NOMO-1 treated with DMSO at 0.1 percent for 48 hours (cell line): ENCODE measurements around the gene MAEA.
"Not testable (repeated sequence)": the region's sequence is repeated elsewhere in the genome, so short reads cannot be mapped to it uniquely, and the experiment has no call there.

Experiments
- DNase-seq: peaks from one replicate; lab custom pipeline; 2025; ENCODE audit not compliant: unreplicated experiment; lab: John Stamatoyannopoulos, UW

The MAEA gene

GRCh38 chr4:1318488-1319213, 29.0 kb downstream of the MAEA start:
- no peak for DNase-seq

DNA sequence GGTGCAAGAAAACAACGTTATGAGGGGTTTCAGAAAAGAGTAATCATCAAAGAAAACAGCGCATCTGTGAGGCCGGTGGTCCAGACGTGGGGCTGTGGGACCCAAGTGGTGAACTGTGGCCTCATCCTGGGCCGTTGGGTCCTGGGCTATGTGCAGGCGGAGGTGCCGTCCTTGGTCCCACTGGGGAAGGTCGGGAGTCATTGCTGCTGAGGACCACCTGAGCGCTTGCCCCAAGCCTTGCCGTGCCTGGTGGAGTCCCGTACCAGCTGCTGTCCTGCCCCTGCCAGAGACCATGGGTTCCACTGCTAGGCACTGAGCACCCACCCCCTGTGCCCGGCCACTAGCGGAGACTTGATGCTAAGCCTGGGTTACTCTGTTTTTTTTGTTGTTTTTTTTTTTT, 31.8 kb downstream of the MAEA start:
- no peak for DNase-seq

DNA sequence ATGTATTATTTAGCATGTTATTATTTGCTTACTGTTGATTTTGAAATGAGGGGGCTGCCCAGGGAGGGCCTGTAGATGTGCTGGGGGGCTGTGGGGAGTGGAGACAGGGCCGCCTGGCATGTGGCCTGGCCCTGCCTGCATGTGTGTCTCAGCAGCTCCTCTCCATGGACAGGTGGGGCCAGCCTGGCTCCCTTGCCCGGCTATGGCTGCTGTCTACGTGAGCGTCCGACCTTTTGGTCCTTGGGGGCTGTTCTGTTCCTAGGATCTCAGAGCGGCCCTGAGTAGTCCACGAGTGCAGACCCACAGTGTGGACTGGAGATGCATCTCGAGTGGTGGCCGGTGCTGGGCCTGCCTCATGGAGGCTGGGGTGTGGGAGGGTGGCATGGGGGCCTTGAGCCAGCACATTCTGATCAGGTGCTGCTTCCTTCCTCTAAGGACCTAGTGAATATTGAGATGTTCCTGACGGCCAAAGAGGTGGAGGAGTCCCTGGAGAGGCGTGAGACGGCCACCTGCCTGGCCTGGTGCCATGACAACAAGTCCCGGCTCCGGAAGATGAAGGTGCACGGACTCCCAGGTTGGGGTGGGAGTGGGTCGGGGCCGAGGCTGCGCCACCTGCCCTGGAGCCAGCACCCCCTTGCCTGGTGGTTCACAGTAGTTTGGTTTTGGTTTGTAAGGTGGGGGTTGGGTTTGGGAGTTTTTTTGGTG, 32.4 kb downstream of the MAEA start:
- DNase-seq: no peak

GRCh38 chr4:1323280-1323634, 33.6 kb downstream of the MAEA start:
- no peak for DNase-seq

GRCh38 chr4:1323635-1324442, 34.1 kb downstream of the MAEA start:
- DNase-seq: no peak

- not testable (repeated sequence) for DNase-seq
Measured at GRCh38 chr4:1324443-1325175, 34.9 kb downstream of the MAEA start.

DNA sequence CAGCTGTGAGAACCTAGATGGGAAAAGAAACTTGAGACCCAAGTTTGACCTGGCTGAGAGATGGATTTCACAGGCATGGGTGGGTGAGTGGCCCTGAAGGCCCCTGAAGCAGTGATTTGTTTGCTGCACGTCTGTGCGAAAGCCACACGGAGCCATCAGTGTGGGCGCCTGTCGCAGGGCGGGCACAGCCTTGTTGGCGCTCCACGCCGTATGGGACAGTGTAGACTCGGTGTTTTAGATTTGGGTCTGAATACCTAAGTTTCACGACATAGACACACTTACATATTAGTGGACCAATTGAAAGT, 35.4 kb downstream of the MAEA start:
- DNase-seq: no peak

GRCh38 chr4:1325681-1326635, 36.3 kb downstream of the MAEA start:
- no peak for DNase-seq

DNA sequence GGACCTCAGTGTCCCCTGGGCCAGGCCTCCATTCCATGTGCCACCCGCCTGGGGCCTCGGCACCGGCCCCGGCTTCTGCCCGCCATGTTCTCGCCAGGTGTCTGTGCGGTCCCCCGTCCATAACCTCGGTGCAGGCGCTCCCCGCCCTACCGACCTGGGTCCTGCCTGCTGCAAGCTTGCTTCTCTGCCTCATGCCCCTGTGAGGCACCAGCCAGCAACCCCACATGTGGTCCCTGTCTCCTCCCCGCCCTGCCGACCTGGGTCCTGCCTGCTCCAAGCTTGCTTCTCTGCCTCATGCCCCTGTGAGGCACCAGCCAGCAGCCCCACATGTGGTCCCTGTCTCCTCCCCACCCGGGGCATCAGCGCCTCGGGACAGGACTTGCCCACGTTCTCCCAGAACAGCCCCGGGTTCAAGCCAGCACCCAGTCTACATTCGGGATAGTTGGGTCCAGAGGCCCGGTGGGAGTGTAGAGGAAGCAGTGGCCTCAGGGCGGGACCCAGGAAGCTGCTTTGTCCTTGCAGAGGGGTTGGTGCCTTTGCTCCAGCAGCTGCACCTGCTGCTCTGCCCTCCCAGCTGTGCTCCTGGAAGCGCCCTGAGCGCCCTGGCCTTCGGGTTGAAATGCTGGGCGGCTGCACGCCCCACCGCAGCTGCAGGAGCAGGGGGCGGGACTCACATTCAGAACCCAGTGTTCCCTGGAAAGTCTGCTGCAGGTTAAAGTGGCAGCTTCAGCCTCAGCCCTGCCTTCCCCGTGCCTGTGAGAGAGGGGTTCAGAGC, 37.2 kb downstream of the MAEA start:
- no peak for DNase-seq

GRCh38 chr4:1327526-1328266, 38.0 kb downstream of the MAEA start:
- DNase-seq: no peak

DNA sequence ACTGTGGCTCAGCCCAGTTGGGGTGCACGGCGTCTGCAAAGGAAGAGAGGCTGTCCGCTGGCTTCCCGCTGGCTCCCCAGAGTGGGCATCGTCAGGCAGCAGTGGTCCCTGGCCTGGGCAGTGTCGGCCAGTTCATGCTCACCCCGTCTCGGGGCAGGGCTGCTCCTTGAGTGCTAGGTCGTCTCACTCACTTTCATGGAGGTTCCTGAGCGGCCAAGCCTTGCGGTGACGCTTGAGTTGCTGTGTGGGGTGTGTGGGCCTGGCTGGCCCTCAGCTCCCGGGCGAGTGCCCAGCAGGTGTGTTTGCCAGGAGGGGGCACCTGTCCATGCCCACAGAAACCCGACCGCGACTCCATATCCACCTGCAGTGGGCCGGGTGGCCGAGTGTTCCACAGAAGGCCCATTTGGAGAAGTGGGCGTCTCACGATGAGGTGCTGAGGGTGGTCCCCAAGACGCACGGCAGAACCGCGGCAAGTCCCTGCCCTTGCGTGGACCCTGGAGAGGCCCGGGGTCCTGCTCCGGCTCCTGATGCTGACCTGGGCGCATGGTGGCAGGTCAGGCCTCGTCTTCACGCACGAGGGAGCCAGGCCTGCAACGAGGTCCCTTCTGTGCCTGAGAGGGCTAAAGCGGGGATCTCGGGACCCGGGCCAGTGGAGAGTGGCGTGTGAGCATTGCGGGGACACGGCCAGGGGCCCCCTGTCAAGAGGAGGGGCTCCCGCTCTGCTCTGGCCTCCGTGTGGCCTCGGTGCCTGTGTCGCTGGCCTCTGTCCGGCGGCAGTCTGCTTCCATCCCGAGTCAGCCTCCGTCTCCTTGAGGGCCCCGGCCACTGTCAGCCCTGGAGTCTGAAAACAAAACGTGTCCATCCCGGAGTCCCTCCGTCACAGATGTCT, 38.8 kb downstream of the MAEA start:
- no peak for DNase-seq

- DNase-seq: peak; percentile 48
Measured at GRCh38 chr4:1329408-1330371, 40.0 kb downstream of the MAEA start.

DNA sequence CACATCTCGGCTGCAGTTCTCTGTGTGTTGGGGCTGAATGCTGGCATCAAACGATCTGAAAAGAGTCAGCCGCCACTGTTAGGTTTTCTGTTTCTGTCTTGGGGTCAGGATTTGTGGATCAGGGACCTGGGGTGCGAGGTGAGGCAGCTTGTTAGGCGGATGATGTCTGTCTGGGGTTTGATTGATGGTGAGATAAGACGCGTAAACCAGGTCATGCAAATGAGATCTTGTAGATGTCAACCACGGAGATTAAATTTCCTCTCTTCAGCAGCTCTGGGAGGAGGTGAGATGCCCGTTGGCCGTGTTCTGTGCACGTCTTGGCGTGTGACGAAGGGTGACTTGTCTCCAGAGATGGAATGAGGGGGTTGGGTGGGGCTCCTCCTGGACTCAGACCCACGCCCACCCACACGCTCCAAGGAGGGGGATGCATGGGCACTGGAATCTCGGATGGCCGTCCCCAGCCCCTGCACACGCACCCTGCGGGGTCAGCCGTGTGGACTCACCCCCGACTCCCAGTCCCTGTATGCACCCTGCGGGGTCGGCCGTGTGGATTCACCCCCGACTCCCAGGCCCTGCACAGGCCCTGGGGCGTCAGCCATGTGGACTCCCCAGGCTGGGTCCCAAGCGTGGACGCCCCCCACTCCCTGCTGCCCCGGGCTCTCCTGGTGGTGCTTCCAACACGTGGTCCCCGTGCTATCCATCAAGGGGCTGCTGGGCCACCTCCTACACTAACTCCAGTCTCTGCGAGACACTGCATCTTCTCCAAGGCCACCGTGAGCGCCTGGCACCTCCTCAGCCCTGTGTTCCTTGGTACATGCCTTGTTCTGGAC, 41.3 kb downstream of the MAEA start:
- no peak for DNase-seq

DNA sequence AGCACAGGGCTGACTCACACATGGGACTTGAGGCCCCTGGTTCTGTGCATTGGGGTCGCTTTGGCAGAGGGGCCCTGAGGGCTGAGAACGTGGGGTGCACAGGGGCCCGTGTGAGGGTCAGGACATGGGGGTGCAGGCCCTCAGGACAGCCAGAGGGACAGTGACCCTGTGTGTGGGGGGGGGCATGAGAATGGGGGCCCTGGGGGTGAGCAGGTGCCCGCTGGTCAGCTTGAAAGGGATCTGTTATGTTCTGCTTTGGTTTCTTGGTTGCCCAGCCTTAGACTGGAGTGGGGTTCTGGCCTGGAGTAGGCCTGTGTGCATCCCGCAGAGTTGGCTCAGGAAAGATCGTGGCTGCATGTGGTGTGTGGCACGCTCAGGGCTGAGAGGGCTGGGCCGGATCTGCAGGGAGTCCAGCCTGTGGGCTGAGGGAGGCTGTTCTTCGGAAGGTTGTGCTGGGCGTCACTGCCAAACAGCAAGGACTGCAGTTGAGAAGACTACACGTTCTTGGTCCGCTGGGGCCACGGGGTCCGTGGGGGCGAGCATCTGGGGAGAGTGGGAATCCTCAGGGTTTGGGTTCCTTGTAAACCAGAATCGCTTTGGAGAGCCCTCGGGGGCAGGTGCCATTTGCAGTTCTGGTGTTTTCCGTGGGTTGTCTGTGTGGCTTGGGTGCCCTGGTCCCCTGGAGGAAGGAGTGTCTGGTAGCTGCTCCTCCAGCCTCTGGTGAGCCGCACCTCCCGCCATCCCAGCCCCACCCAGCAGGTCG, 42.1 kb downstream of the MAEA start:
- no peak for DNase-seq

DNA sequence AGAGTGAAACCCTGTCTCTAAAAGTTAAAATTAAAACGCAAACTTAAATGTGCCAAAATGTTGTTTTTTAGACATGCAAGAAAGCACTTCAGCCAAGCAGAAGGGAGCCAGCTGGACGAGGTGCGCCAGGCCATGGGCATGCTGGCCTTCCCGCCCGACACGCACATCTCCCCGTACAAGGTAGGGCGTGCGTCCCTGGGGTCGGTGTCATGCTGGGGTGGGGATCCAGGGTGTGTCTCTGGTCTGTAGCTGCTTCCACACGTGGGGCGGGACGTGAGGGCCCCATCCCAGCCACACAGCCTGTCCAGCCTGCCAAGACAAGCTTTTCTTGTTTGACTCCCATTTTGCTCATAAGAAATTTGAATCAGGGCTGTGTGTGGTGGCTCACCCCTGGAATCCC, 43.0 kb downstream of the MAEA start:
- no peak for DNase-seq
